Activated T-cell treated with anti-CD3 and anti-CD28 coated beads, Interleukin-2, amount 50 U/mL, for 1 hour (primary cell): ENCODE measurements around the gene CDC42BPG.

Experiments
- DNase-seq: peaks from one replicate; pipeline ENCODE4 v3.0.0-alpha.2; 2020

Gene CDC42BPG

DNA sequence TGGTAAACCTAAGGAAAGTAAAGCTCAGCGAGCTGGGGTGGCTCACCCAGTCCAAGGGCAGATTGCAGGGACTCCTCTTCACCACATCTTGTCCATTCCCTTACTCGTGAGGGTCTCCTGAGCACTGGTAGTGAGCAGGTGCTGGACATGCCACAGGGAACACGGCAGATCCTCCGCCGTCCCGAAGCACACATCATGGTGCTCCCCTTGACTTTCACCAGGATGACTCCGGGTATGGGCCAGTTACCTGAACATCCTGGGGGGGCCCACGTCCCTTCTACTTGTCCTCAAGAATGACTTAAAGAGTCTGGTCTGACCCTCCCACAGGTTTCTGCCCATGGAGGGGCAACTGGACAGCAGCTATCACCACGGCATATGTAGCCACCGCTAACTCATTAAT lies 58.1 kb downstream of the CDC42BPG start:
- no peak for DNase-seq

DNA sequence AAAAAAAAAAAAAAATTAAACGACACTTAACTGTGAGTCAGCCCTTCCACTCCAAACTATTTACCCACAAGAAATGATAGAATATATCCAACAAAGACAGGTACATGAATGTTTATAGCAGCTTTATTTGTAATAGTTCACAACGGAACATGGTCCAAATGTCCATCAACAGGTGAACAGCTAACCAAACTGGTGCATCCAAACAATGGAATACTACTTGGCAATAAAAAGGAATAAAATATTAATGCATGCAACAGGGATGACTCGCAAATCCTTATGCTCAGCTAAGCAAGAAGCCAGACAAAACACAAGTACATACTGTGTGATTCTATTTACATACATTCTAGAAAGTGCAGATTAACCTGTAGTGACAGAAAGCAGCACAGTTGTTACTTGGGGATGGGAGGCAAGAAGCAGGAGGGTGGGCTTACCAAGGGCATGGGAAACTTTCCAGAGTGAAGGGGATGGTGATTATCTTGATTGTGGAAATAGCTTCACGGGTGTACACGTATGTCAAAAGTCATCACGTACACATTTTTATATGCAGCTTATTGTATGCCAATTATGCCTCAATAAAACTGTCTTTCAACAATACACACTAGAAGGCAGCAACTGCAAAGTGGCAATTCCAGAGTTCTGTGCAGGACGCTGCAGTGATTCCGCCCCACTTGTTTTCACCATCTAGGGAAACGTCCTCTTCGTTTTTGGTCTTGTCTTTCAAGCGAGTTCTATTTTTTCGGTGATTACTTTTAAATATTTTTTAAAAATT lies 59.5 kb downstream of the CDC42BPG start:
- no peak for DNase-seq

GRCh38 chr11:64778473-64779298 lies 65.8 kb downstream of the CDC42BPG start, which contains the start of gene SF1:
TSS of gene SF1 (minus strand) at chr11:64778542. CDS start at chr11:64778392, 150 bp downstream.
- peak; percentile 96 for DNase-seq

DNA sequence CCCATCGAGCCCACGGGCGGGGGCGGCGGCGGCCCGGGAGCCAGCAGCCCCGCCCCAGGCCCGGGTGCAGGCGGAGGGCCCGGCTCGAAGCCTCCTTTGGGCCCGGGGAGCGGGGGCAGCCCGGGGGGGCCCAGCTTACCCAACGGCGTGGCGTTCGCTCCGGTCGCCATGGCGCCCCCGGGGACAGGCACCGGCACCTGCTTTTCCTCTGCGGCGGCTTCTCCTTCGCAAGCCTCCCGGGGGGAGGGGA lies 66.3 kb downstream of the CDC42BPG start:
- no peak for DNase-seq

DNA sequence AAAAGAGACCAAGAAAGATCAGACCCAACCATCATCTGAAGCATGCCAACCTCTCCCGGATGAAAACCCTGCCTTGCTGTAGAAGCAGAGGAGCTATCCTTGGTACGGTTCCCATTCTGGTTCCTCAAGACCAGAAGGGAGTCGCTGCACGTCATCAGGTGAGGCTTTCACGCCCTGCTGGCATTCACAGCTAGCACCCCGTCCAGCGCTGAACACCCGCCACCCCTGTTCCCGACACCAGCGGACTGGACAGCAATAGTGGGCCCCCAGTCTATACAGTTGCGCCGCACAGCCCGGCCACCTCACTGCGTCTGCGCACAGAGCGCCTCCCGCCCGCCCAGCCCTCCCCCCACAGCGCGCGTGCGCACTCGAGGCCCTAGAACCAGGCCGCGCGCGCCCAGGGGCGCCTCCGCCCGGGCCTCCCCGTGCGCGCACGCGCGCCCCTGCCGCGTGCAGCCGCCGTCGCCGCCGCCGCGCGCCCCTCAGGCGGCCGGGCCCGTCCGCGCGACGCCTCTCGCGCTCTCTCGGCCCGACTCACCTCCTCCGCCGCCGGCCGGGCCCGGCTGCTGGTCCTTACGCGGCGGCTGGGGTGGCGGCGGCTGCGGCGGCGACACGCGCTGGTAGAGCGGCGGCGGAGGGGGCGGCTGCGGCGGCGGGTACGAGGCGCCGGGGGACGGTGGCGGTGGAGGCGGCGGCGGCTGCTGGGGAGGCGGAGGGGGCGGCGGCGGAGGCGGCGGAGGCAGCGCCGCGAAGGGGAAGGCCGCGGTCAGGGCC lies 66.8 kb downstream of the CDC42BPG start:
- DNase-seq = peak; percentile 84

DNA sequence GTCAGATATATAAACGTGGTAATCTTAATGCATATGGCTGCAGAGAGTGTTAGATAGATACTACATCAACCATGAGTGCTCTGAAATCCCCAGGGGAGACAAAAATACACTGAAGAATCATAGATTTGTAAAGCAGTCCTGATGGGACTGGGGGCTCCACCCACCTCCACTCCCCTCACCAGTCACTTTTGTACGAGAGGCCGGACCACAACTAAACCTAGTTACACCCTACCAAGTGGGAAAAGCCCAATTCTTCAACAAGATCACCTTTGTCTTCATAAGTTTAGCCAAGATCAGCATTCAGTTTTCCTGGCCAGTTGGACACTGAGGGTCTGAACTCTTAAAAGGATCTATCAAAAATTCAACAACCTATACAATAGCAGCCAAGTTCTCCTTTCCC lies 67.6 kb downstream of the CDC42BPG start:
- no peak for DNase-seq

DNA sequence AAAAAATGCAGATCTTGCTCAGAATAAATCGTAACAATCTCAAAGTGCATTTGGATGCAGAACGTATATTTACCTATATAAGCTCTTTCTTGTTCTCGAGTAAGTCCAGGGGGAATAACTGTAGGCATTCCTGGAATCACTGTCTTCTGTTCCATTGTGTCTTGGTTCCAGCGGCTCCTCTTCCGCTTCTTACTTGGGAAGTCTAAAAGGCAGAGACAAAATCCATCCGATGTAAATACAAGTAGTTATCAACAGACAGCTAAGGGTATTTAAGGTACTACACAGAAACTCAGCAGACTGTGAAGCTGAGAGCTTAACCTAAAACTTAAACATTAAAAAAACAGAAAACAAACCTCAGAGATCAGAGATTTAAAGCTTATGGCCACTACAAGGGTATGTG lies 68.0 kb downstream of the CDC42BPG start:
- DNase-seq = no peak

GRCh38 chr11:64774144-64774543 lies 70.3 kb downstream of the CDC42BPG start:
- no peak for DNase-seq
